HG02588 (cell line): ENCODE data around the gene FCRL5.
"Not testable (repeated sequence)": the region's sequence is repeated elsewhere in the genome, so short reads cannot be mapped to it uniquely, and the experiment has no call there.

Experiments
- ATAC-seq: cut with Tn5 transposase; IDR thresholded peaks from one replicate; pipeline ENCODE4 v1.9.1; 2021; ENCODE audit warnings: mild to moderate bottlenecking, moderate library complexity; ENCODE audit not compliant: unreplicated experiment

Gene FCRL5

GRCh38 chr1:157490467-157491165, 61.7 kb downstream of the FCRL5 start:
- no peak for ATAC-seq

GRCh38 chr1:157488156-157488555, 64.2 kb downstream of the FCRL5 start:
- ATAC-seq = no peak

GRCh38 chr1:157487504-157487903, 64.8 kb downstream of the FCRL5 start:
- ATAC-seq = no peak

GRCh38 chr1:157487096-157487495, 65.2 kb downstream of the FCRL5 start:
- no peak for ATAC-seq

GRCh38 chr1:157486400-157486799, 65.9 kb downstream of the FCRL5 start:
- ATAC-seq = not testable (repeated sequence)

GRCh38 chr1:157485793-157486192, 66.5 kb downstream of the FCRL5 start:
- no peak for ATAC-seq

- ATAC-seq = no peak
Observed at GRCh38 chr1:157484573-157484972, 67.7 kb downstream of the FCRL5 start.

- no peak for ATAC-seq
Observed at GRCh38 chr1:157483635-157484034, 68.7 kb downstream of the FCRL5 start.

- no peak for ATAC-seq
Observed at GRCh38 chr1:157482717-157483116, 69.6 kb downstream of the FCRL5 start.

- no peak for ATAC-seq
Observed at GRCh38 chr1:157482174-157482573, 70.1 kb downstream of the FCRL5 start.

- no peak for ATAC-seq
Observed at GRCh38 chr1:157478030-157478429, 74.3 kb downstream of the FCRL5 start.

GRCh38 chr1:157477419-157477818, 74.9 kb downstream of the FCRL5 start:
- ATAC-seq = no peak

GRCh38 chr1:157472959-157473358, 79.4 kb downstream of the FCRL5 start:
- no peak for ATAC-seq

- no peak for ATAC-seq
Observed at GRCh38 chr1:157472056-157472701, 80.1 kb downstream of the FCRL5 start.

GRCh38 chr1:157471531-157471930, 80.8 kb downstream of the FCRL5 start:
- ATAC-seq = no peak

GRCh38 chr1:157469752-157470675, 82.3 kb downstream of the FCRL5 start:
- ATAC-seq = no peak

- no peak for ATAC-seq
Observed at GRCh38 chr1:157469300-157469699, 83.0 kb downstream of the FCRL5 start.

GRCh38 chr1:157466011-157466410, 86.3 kb downstream of the FCRL5 start:
- ATAC-seq = no peak
